ENCODE measurements around the gene PDIA5. TPM values are rescaled to one million over a fixed set of nuclear protein-coding genes. Genes with fewer than 3 reads are reported as not detected.

The PDIA5 gene
- total RNA-seq, 1 donor from 2014 or later, result 14.2 TPM

GRCh38 chr3:123122525-123123315, 55.9 kb downstream of the PDIA5 start:
- no peak overlapping the region for H3K4me3 Mint-ChIP-seq
- H3K36me3 Mint-ChIP-seq (ENCODE audit: low read depth), result peaks cover 13% of the 10 kb centered on the region

GRCh38 chr3:123123716-123124616, 57.1 kb downstream of the PDIA5 start:
- peaks cover 10% of the 10 kb centered on the region for H3K36me3 Mint-ChIP-seq (ENCODE audit: low read depth)
- peak overlapping the region; percentile 53 for H3K27ac Mint-ChIP-seq (ENCODE audit: unreplicated experiment)
- no peaks in the 10 kb centered on the region for H3K27me3 Mint-ChIP-seq (ENCODE audit: low read depth)
- peaks cover 33% of the 10 kb centered on the region for H3K4me1 Mint-ChIP-seq
- DNase-seq (ENCODE audit: low read depth, low spot score), result no peak
- no peak for TF ChIP-seq CTCF (conservative IDR thresholded peaks at IDR 0.05)
- H3K9me3 Mint-ChIP-seq, result no peaks in the 10 kb centered on the region
- no peak overlapping the region for H3K4me3 Mint-ChIP-seq

More at GRCh38 chr3:123122525-123123315, 55.9 kb downstream of the PDIA5 start:
- Mint-ChIP-seq H3K4me1 (peaks cover 33% of the 10 kb centered on the region), H3K27me3 (ENCODE audit: low read depth) (no peaks in the 10 kb centered on the region), H3K27ac (ENCODE audit: unreplicated experiment) (no peak overlapping the region), H3K9me3 (no peaks in the 10 kb centered on the region)
- no peak for DNase-seq (ENCODE audit: low read depth, low spot score)
- no peak for TF ChIP-seq CTCF (conservative IDR thresholded peaks at IDR 0.05)

- Mint-ChIP-seq H3K4me1 (peaks cover 31% of the 10 kb centered on the region), H3K9me3 (no peaks in the 10 kb centered on the region), H3K27me3 (ENCODE audit: low read depth) (no peaks in the 10 kb centered on the region), H3K36me3 (ENCODE audit: low read depth) (peaks cover 11% of the 10 kb centered on the region), H3K27ac (ENCODE audit: unreplicated experiment) (peak overlapping the region; percentile 77), H3K4me3 (no peak overlapping the region)
- TF ChIP-seq CTCF (conservative IDR thresholded peaks at IDR 0.05), result no peak
- DNase-seq (ENCODE audit: low read depth, low spot score), result no peak
Measured at GRCh38 chr3:123124971-123125370, 58.1 kb downstream of the PDIA5 start.

- no peak overlapping the region for H3K27ac Mint-ChIP-seq (ENCODE audit: unreplicated experiment)
- H3K36me3 Mint-ChIP-seq (ENCODE audit: low read depth), result peaks cover 4% of the 10 kb centered on the region
- no peak overlapping the region for H3K4me3 Mint-ChIP-seq
- no peak for DNase-seq (ENCODE audit: low read depth, low spot score)
- no peak for TF ChIP-seq CTCF (conservative IDR thresholded peaks at IDR 0.05)
- H3K9me3 Mint-ChIP-seq, result no peaks in the 10 kb centered on the region
- H3K27me3 Mint-ChIP-seq (ENCODE audit: low read depth), result no peaks in the 10 kb centered on the region
- peaks cover 26% of the 10 kb centered on the region for H3K4me1 Mint-ChIP-seq
Measured at GRCh38 chr3:123126031-123126430, 59.2 kb downstream of the PDIA5 start.

DNA sequence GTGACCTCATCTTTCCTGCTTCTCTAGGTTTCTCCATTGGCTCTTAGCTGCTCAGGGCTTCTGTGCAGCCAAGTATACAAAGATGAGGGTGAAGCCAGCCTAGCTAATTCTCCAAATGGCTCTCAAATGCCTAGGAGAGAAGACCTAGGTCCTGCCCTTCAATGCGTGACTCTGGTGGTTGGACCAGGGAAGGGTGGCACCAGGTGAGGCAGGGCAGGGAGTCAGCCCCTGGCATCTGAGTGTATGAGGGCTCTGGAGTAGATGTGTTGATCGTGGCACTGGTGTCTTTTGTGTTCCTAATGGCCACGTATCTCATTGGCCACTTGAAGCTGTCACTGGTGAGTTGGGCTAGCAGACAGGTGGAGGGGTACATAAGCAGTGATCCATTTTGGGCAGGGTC, 59.8 kb downstream of the PDIA5 start:
- no peak for TF ChIP-seq CTCF (conservative IDR thresholded peaks at IDR 0.05)
- Mint-ChIP-seq H3K27me3 (ENCODE audit: low read depth) (no peaks in the 10 kb centered on the region), H3K4me1 (peaks cover 24% of the 10 kb centered on the region), H3K9me3 (no peaks in the 10 kb centered on the region), H3K36me3 (ENCODE audit: low read depth) (peaks cover 4% of the 10 kb centered on the region), H3K27ac (ENCODE audit: unreplicated experiment) (peak overlapping the region; percentile 31), H3K4me3 (no peak overlapping the region)
- no peak for DNase-seq (ENCODE audit: low read depth, low spot score)

All from neural crest cell (in vitro differentiated cells).